HUES6 (cell line): ENCODE data around the gene MRAP2.
A peak's percentile ranks its signal among the peaks of the same experiment; 100 is the strongest.

Source experiments
- H3K27ac ChIP-seq: 2 replicates; pipeline ENCODE4 v1.7.0; 2013; ENCODE audit warnings: low read depth, mild to moderate bottlenecking, low read length, inconsistent platforms
- H3K27me3 ChIP-seq: 2 replicates; pipeline ENCODE4 v1.6.1; 2013; ENCODE audit warnings: low read length; ENCODE audit not compliant: control insufficient read depth, insufficient read depth
- H3K36me3 ChIP-seq: 2 replicates; pipeline ENCODE4 v1.6.1; 2013; ENCODE audit warnings: low read length; ENCODE audit not compliant: control insufficient read depth, insufficient read depth
- H3K4me1 ChIP-seq: 2 replicates; pipeline ENCODE4 v1.6.1; 2013; ENCODE audit warnings: low read length; ENCODE audit not compliant: control insufficient read depth, insufficient read depth
- H3K4me3 ChIP-seq: 2 replicates; pipeline ENCODE4 v1.5.1; 2013; ENCODE audit warnings: low read depth, low read length
- H3K9ac ChIP-seq: one replicate; pipeline ENCODE4 v1.6.1; 2013; ENCODE audit warnings: mild to moderate bottlenecking, low read length
- H3K9me3 ChIP-seq: 2 replicates; pipeline ENCODE4 v1.6.1; 2013; ENCODE audit warnings: low read depth, low read length; ENCODE audit not compliant: control insufficient read depth, insufficient read depth

Gene MRAP2

GRCh38 chr6:84033523-84034451, at the start of gene MRAP2:
MRAP2 (plus strand) TSS chr6:84033772; CDS start chr6:84055319, 21,547 bp downstream.
- Histone ChIP-seq H3K27ac (no peak within 1 kb of the TSS), H3K27me3 (peaks cover 29% of the 10 kb centered on the region), H3K36me3 (no peaks in the 10 kb centered on the region), H3K9me3 (peaks cover 16% of the 10 kb centered on the region), H3K4me3 (peak within 1 kb of the TSS; percentile 84), H3K4me1 (peaks cover 18% of the 10 kb centered on the region), H3K9ac (peak within 1 kb of the TSS; percentile 60)

- H3K27me3 ChIP-seq: no peaks in the 10 kb centered on the region
- H3K9me3 ChIP-seq: peaks cover 9% of the 10 kb centered on the region; the same call in 1 of the 2 replicates
- no peak overlapping the region for H3K9ac ChIP-seq
- H3K4me1 ChIP-seq: no peaks in the 10 kb centered on the region
- no peak overlapping the region for H3K4me3 ChIP-seq
- H3K27ac ChIP-seq: no peak overlapping the region
- H3K36me3 ChIP-seq: no peaks in the 10 kb centered on the region
Measured at GRCh38 chr6:83984411-83984810, 49.2 kb upstream of the MRAP2 start.

- H3K9me3 ChIP-seq: peaks cover 7% of the 10 kb centered on the region; the same call in 1 of the 2 replicates
- no peak overlapping the region for H3K27ac ChIP-seq
- no peak overlapping the region for H3K9ac ChIP-seq
- no peaks in the 10 kb centered on the region for H3K4me1 ChIP-seq
- H3K27me3 ChIP-seq: no peaks in the 10 kb centered on the region
- H3K36me3 ChIP-seq: no peaks in the 10 kb centered on the region
- no peak overlapping the region for H3K4me3 ChIP-seq
Measured at GRCh38 chr6:83985308-83985713, 48.3 kb upstream of the MRAP2 start.

GRCh38 chr6:83985715-83986114, 47.9 kb upstream of the MRAP2 start:
- Histone ChIP-seq H3K4me3 (no peak overlapping the region), H3K27ac (no peak overlapping the region), H3K4me1 (no peaks in the 10 kb centered on the region), H3K9me3 (0 out of 2 replicates have a peak, but pooled peaks cover 4% of the 10 kb centered on the region), H3K27me3 (no peaks in the 10 kb centered on the region), H3K36me3 (no peaks in the 10 kb centered on the region), H3K9ac (no peak overlapping the region)

GRCh38 chr6:83998021-83998584, 35.5 kb upstream of the MRAP2 start:
- peaks cover 8% of the 10 kb centered on the region for H3K9me3 ChIP-seq

GRCh38 chr6:84001119-84001518, 32.5 kb upstream of the MRAP2 start:
- no peaks in the 10 kb centered on the region for H3K36me3 ChIP-seq
- H3K4me3 ChIP-seq: no peak overlapping the region
- no peaks in the 10 kb centered on the region for H3K27me3 ChIP-seq

More at GRCh38 chr6:83998021-83998584, 35.5 kb upstream of the MRAP2 start:
- H3K27ac ChIP-seq: no peak overlapping the region
- no peaks in the 10 kb centered on the region for H3K36me3 ChIP-seq
- no peaks in the 10 kb centered on the region for H3K4me1 ChIP-seq
- no peak overlapping the region for H3K4me3 ChIP-seq
- no peaks in the 10 kb centered on the region for H3K27me3 ChIP-seq
- no peak overlapping the region for H3K9ac ChIP-seq

GRCh38 chr6:84002226-84002625, 31.3 kb upstream of the MRAP2 start:
- Histone ChIP-seq H3K4me3 (no peak overlapping the region), H3K36me3 (no peaks in the 10 kb centered on the region), H3K9me3 (no peaks in the 10 kb centered on the region), H3K27ac (no peak overlapping the region), H3K27me3 (no peaks in the 10 kb centered on the region), H3K9ac (no peak overlapping the region), H3K4me1 (no peaks in the 10 kb centered on the region)

More at GRCh38 chr6:84001119-84001518, 32.5 kb upstream of the MRAP2 start:
- 0 out of 2 replicates have a peak, but pooled peaks cover 3% of the 10 kb centered on the region for H3K9me3 ChIP-seq
- H3K4me1 ChIP-seq: no peaks in the 10 kb centered on the region
- no peak overlapping the region for H3K9ac ChIP-seq
- no peak overlapping the region for H3K27ac ChIP-seq

GRCh38 chr6:84003131-84003530, 30.4 kb upstream of the MRAP2 start:
- no peak overlapping the region for H3K27ac ChIP-seq
- H3K4me1 ChIP-seq: no peaks in the 10 kb centered on the region
- no peak overlapping the region for H3K9ac ChIP-seq
- H3K27me3 ChIP-seq: no peaks in the 10 kb centered on the region
- no peak overlapping the region for H3K4me3 ChIP-seq
- no peaks in the 10 kb centered on the region for H3K9me3 ChIP-seq
- no peaks in the 10 kb centered on the region for H3K36me3 ChIP-seq

GRCh38 chr6:84003654-84004053, 29.9 kb upstream of the MRAP2 start:
- Histone ChIP-seq H3K27me3 (no peaks in the 10 kb centered on the region), H3K9ac (no peak overlapping the region), H3K27ac (no peak overlapping the region), H3K4me1 (no peaks in the 10 kb centered on the region), H3K36me3 (no peaks in the 10 kb centered on the region), H3K4me3 (no peak overlapping the region), H3K9me3 (no peaks in the 10 kb centered on the region)

- H3K27ac ChIP-seq: no peak overlapping the region
- H3K4me3 ChIP-seq: no peak overlapping the region
- H3K27me3 ChIP-seq: no peaks in the 10 kb centered on the region
- H3K9ac ChIP-seq: no peak overlapping the region
- H3K9me3 ChIP-seq: no peaks in the 10 kb centered on the region
- no peaks in the 10 kb centered on the region for H3K36me3 ChIP-seq
- no peaks in the 10 kb centered on the region for H3K4me1 ChIP-seq
Measured at GRCh38 chr6:84007871-84008270, 25.7 kb upstream of the MRAP2 start.

GRCh38 chr6:84013354-84013753, 20.2 kb upstream of the MRAP2 start:
- Histone ChIP-seq H3K9ac (no peak overlapping the region), H3K4me3 (no peak overlapping the region), H3K36me3 (no peaks in the 10 kb centered on the region), H3K9me3 (no peaks in the 10 kb centered on the region), H3K4me1 (no peaks in the 10 kb centered on the region), H3K27me3 (no peaks in the 10 kb centered on the region), H3K27ac (no peak overlapping the region)
